HG03280 (cell line): ENCODE results near the gene E2F4.
A peak's percentile ranks its signal among the peaks of the same experiment; 100 is the strongest.

Experiments used
- ATAC-seq: cut with Tn5 transposase; IDR thresholded peaks from one replicate; pipeline ENCODE4 v1.9.1; 2021; ENCODE audit warnings: mild to moderate bottlenecking, moderate library complexity; ENCODE audit not compliant: unreplicated experiment

E2F4 gene

GRCh38 chr16:67207249-67208091, 15.5 kb downstream of the E2F4 start:
- no peak for ATAC-seq

GRCh38 chr16:67208154-67208896, 16.4 kb downstream of the E2F4 start:
- no peak for ATAC-seq

GRCh38 chr16:67209565-67209964, 17.6 kb downstream of the E2F4 start:
- no peak for ATAC-seq

GRCh38 chr16:67210069-67210937, 18.3 kb downstream of the E2F4 start:
- no peak for ATAC-seq

- ATAC-seq = no peak
Observed at GRCh38 chr16:67211674-67212073, 19.7 kb downstream of the E2F4 start.

GRCh38 chr16:67212766-67213165, 20.8 kb downstream of the E2F4 start:
- ATAC-seq = no peak

GRCh38 chr16:67213197-67214019, 21.5 kb downstream of the E2F4 start:
- ATAC-seq = no peak

- no peak for ATAC-seq
Observed at GRCh38 chr16:67215706-67216105, 23.8 kb downstream of the E2F4 start.

- ATAC-seq = no peak
Observed at GRCh38 chr16:67216612-67217490, 24.9 kb downstream of the E2F4 start.

- no peak for ATAC-seq
Observed at GRCh38 chr16:67223992-67224391, 32.0 kb downstream of the E2F4 start.

- ATAC-seq = no peak
Observed at GRCh38 chr16:67226295-67226803, 34.4 kb downstream of the E2F4 start.

GRCh38 chr16:67226804-67227566, 35.0 kb downstream of the E2F4 start, which contains the start of gene TMEM208:
Gene TMEM208, plus strand, starts transcription at chr16:67227130. Its CDS starts 89 bp downstream, at chr16:67227219.
- ATAC-seq = peak; percentile 93

GRCh38 chr16:67227567-67227921, 35.6 kb downstream of the E2F4 start:
- no peak for ATAC-seq

GRCh38 chr16:67228034-67228785, 36.3 kb downstream of the E2F4 start:
- ATAC-seq = no peak

GRCh38 chr16:67228905-67229304, 37.0 kb downstream of the E2F4 start:
- no peak for ATAC-seq

GRCh38 chr16:67229906-67230808, 38.2 kb downstream of the E2F4 start:
- no peak for ATAC-seq
